SK-N-SH treated with all-trans-retinoic acid at 6 μM for 48 hours (cell line): ENCODE results near the gene MUC22.

Experiments used
- CSDC2 ChIP-seq: fragments of 250-450 bp; sonication (Bioruptor Pico); IDR thresholded peaks from 2 replicates; pipeline ENCODE4 v1.5.0; 2020; ENCODE audit warnings: mild to moderate bottlenecking, moderate library complexity
- PATZ1 ChIP-seq: fragments of 250-450 bp; sonication (Bioruptor Pico); IDR thresholded peaks from 2 replicates; pipeline ENCODE4 v1.8.0; 2020; ENCODE audit warnings: mild to moderate bottlenecking, moderate library complexity, borderline replicate concordance
- SNAI2 ChIP-seq: fragments of 250-450 bp; sonication (Bioruptor Pico); IDR thresholded peaks from 2 replicates; pipeline ENCODE4 v1.5.0; 2020; ENCODE audit warnings: mild to moderate bottlenecking, moderate library complexity
- TCF4 ChIP-seq: fragments of 250-450 bp; sonication (Bioruptor Pico); IDR thresholded peaks from 2 replicates; pipeline ENCODE4 v1.8.0; 2021; ENCODE audit warnings: mild to moderate bottlenecking, moderate library complexity, borderline replicate concordance
- ZFP30 ChIP-seq: fragments of 450-650 bp; formaldehyde crosslinking; IDR thresholded peaks from 2 replicates; pipeline ENCODE4 v1.5.0; 2022; ENCODE audit warnings: mild to moderate bottlenecking, moderate library complexity
- TF ChIP-seq, protein P1 (sequence below): fragments of 250-450 bp; sonication (Bioruptor Pico); IDR thresholded peaks from 2 replicates; pipeline ENCODE4 v1.5.1; 2020; ENCODE audit warnings: low read depth, mild to moderate bottlenecking, moderate library complexity
- TF ChIP-seq, protein P2 (sequence below): fragments of 250-450 bp; sonication (Bioruptor Pico); IDR thresholded peaks from 2 replicates; pipeline ENCODE4 v1.5.0; 2020; ENCODE audit warnings: mild to moderate bottlenecking, moderate library complexity

DNA sequence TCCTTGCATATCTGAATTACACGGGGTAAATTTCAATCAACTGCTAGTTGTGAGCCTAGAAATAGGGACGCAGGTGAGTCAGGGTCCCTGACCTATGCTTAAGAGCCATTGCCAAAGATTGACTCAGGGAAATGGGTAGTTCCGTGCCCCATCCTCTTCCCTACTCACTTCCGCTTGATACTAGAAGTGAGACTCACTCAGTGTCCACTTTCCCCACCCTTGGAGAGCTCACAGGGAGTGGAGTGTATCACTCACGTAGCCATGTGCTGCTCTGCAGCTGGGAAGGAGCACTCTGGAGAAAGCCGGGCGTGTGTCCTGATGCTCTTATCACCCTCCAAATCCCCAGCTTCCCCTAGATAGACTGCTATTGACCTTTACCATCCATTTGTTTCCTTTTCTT is 543 bp upstream of the MUC22 start:
- TF ChIP-seq, protein P1, sequence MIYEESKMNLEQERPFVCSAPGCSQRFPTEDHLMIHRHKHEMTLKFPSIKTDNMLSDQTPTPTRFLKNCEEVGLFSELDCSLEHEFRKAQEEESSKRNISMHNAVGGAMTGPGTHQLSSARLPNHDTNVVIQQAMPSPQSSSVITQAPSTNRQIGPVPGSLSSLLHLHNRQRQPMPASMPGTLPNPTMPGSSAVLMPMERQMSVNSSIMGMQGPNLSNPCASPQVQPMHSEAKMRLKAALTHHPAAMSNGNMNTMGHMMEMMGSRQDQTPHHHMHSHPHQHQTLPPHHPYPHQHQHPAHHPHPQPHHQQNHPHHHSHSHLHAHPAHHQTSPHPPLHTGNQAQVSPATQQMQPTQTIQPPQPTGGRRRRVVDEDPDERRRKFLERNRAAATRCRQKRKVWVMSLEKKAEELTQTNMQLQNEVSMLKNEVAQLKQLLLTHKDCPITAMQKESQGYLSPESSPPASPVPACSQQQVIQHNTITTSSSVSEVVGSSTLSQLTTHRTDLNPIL: no peak
- no peak for TF ChIP-seq ZFP30 (CRISPR knock-in tag)
- TF ChIP-seq CSDC2 (CRISPR knock-in tag): no peak
- no peak for TF ChIP-seq PATZ1
- no peak for TF ChIP-seq TCF4
- TF ChIP-seq, protein P2, sequence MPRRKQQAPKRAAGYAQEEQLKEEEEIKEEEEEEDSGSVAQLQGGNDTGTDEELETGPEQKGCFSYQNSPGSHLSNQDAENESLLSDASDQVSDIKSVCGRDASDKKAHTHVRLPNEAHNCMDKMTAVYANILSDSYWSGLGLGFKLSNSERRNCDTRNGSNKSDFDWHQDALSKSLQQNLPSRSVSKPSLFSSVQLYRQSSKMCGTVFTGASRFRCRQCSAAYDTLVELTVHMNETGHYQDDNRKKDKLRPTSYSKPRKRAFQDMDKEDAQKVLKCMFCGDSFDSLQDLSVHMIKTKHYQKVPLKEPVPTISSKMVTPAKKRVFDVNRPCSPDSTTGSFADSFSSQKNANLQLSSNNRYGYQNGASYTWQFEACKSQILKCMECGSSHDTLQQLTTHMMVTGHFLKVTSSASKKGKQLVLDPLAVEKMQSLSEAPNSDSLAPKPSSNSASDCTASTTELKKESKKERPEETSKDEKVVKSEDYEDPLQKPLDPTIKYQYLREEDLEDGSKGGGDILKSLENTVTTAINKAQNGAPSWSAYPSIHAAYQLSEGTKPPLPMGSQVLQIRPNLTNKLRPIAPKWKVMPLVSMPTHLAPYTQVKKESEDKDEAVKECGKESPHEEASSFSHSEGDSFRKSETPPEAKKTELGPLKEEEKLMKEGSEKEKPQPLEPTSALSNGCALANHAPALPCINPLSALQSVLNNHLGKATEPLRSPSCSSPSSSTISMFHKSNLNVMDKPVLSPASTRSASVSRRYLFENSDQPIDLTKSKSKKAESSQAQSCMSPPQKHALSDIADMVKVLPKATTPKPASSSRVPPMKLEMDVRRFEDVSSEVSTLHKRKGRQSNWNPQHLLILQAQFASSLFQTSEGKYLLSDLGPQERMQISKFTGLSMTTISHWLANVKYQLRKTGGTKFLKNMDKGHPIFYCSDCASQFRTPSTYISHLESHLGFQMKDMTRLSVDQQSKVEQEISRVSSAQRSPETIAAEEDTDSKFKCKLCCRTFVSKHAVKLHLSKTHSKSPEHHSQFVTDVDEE (CRISPR knock-in tag): no peak
- no peak for TF ChIP-seq SNAI2
